HG03064 (cell line): Measurements from ENCODE around the gene ANO7.

Source experiments
- ATAC-seq: cut with Tn5 transposase; IDR thresholded peaks from one replicate; pipeline ENCODE4 v1.9.1; 2021; ENCODE audit warnings: low read depth; ENCODE audit not compliant: unreplicated experiment

Gene ANO7

GRCh38 chr2:241225983-241226382 lies 37.5 kb downstream of the ANO7 start:
- no peak for ATAC-seq

- ATAC-seq, result no peak
Measured at GRCh38 chr2:241226723-241227572, 38.5 kb downstream of the ANO7 start.

GRCh38 chr2:241227594-241227993 lies 39.1 kb downstream of the ANO7 start:
- ATAC-seq, result no peak

GRCh38 chr2:241228081-241228859 lies 39.8 kb downstream of the ANO7 start:
- no peak for ATAC-seq

GRCh38 chr2:241228860-241229516 lies 40.5 kb downstream of the ANO7 start:
- no peak for ATAC-seq

GRCh38 chr2:241229563-241230401 lies 41.3 kb downstream of the ANO7 start:
- no peak for ATAC-seq

- ATAC-seq, result no peak
Measured at GRCh38 chr2:241230435-241230834, 42.0 kb downstream of the ANO7 start.

GRCh38 chr2:241232736-241233575 lies 44.5 kb downstream of the ANO7 start:
- no peak for ATAC-seq

GRCh38 chr2:241234066-241234790 lies 45.8 kb downstream of the ANO7 start:
- ATAC-seq, result no peak

GRCh38 chr2:241234962-241235740 lies 46.7 kb downstream of the ANO7 start:
- no peak for ATAC-seq

GRCh38 chr2:241235859-241236593 lies 47.5 kb downstream of the ANO7 start:
- no peak for ATAC-seq

GRCh38 chr2:241237047-241237446 lies 48.6 kb downstream of the ANO7 start:
- ATAC-seq, result no peak

- ATAC-seq, result no peak
Measured at GRCh38 chr2:241237949-241238371, 49.5 kb downstream of the ANO7 start.

GRCh38 chr2:241238693-241239198 lies 50.3 kb downstream of the ANO7 start:
- no peak for ATAC-seq

- ATAC-seq, result no peak
Measured at GRCh38 chr2:241239552-241240202, 51.2 kb downstream of the ANO7 start.

- no peak for ATAC-seq
Measured at GRCh38 chr2:241240320-241241004, 52.0 kb downstream of the ANO7 start.
